GM18505 (cell line): Measurements from ENCODE around the gene LMO1.

ENCODE experiments used
- ATAC-seq: cut with Tn5 transposase; IDR thresholded peaks from one replicate; pipeline ENCODE4 v1.9.1; 2021; ENCODE audit not compliant: unreplicated experiment
- POLR2A ChIP-seq: IDR thresholded peaks from 4 replicates; pipeline ENCODE4 v1.6.1; 2011; ENCODE audit warnings: borderline replicate concordance; ENCODE audit not compliant: insufficient read depth, insufficient read length; ENCODE audit errors: extremely low read depth

Gene LMO1

GRCh38 chr11:8252946-8253345 is 10.7 kb downstream of the LMO1 start:
- ATAC-seq, result no peak
- no peak for TF ChIP-seq POLR2A

DNA sequence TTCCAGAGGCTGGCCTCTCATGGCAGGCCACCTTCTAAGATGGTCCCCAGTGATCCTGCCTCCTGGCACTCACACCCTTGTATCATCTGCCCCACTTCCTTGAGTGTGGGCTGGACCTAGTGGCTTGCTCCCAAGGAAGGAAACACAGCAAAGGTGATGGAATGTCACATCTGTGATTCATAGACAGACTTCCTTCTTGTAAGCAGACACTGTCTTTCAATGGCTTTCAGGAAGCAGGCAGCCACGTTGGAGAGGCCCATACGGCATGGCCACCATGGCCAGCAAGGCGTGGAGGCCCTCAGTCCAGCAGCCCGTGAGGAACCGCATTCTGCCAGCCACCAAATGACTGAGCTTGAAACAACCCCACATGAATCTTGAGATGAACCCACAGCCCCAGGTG is 11.3 kb downstream of the LMO1 start:
- no peak for TF ChIP-seq POLR2A
- no peak for ATAC-seq

GRCh38 chr11:8251616-8252295 is 11.9 kb downstream of the LMO1 start:
- ATAC-seq, result no peak
- no peak for TF ChIP-seq POLR2A

DNA sequence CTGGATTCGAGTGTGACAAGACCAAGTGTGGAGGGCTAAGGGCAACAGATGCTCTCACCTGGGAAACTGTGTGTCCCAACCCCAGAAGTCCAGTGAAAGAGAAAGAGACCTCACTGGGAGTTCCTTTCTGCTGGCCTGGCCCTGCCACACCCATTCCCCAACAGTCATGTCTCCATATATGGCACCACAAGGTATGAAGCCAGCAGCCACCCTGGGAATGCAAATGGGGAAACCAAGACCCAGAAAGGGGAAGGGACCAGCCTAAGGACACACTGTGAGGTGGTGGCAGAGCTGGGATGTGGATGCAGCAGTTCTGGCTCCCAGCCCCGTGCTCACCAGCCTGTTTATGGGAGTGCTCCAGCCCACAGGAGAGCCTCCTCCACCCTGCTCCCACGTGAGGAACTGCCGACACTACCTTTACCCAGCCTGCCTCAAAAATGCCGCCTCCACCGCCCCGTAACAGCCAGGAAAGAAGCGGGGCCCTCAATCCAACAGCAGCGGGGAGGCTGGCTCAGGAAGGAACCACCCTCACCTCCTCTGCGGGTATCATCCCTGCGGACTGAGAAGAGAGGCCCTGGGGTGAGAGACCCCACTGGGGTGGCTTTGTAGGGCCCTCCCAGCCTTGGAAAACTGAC is 12.6 kb downstream of the LMO1 start:
- ATAC-seq, result no peak
- TF ChIP-seq POLR2A, result no peak

GRCh38 chr11:8250434-8250833 is 13.2 kb downstream of the LMO1 start:
- TF ChIP-seq POLR2A, result no peak
- no peak for ATAC-seq

DNA sequence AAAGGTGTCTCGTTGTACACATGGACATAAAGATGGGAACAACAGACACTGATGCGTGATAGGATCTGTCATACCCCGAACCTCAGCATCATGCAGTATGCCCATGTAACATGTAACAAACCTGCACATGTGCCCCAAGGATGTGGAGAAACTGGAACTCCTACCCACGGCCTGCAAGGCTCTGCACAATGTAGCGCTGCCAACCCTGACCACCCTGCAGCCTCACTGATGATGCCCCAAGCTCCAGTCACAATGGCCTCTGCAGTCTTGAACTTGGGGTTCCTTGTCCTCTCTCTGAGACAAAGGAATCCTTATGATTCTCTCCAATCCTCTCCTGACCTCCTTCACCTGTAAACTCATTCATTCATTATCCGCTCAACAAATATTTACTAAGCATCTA is 14.2 kb downstream of the LMO1 start:
- no peak for TF ChIP-seq POLR2A
- ATAC-seq, result no peak

- no peak for TF ChIP-seq POLR2A
- ATAC-seq, result no peak
Measured at GRCh38 chr11:8248786-8249185, 14.9 kb downstream of the LMO1 start.

DNA sequence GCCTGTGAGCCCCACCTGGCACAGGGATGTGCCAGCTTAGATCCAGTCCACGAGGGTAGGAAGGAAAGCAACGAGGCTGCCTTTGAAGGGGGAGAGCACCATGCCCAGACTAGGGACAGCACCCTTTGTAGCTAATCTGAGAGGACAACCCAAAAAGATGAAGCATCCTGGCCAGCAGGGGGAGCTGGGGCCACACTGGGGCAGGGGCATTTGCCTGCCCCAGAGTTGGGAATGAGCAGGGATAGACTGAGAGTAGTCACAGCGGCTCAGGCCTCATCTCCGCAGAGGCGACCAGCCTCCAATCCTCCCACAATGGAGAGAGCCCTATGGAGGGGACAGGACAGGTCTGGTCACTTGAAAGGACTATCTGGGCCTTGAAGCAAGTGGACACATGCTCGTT is 16.4 kb downstream of the LMO1 start:
- ATAC-seq, result no peak
- TF ChIP-seq POLR2A, result no peak

- ATAC-seq, result no peak
Measured at GRCh38 chr11:8243458-8243857, 20.2 kb downstream of the LMO1 start.

GRCh38 chr11:8242499-8243280 is 21.0 kb downstream of the LMO1 start:
- no peak for ATAC-seq
- no peak for TF ChIP-seq POLR2A

More at GRCh38 chr11:8243458-8243857, 20.2 kb downstream of the LMO1 start:
- no peak for TF ChIP-seq POLR2A

DNA sequence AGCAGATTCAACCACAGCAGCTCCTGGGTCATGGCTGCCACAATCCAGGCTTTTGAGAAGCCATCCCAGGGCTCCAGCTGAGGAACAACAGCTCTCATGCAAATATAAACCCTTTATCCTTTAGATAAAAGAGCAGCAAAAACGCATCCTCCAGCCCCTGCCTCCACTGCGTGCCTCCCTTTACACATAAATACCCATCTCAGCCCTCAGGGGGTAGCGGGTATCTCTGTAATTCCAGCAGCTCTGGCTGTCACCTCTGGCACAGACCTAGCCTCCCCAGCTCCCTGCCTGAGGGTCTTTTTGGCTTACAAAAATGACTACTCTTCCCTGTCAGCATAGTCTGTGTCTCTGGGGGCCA is 21.6 kb downstream of the LMO1 start:
- TF ChIP-seq POLR2A, result no peak
- no peak for ATAC-seq

DNA sequence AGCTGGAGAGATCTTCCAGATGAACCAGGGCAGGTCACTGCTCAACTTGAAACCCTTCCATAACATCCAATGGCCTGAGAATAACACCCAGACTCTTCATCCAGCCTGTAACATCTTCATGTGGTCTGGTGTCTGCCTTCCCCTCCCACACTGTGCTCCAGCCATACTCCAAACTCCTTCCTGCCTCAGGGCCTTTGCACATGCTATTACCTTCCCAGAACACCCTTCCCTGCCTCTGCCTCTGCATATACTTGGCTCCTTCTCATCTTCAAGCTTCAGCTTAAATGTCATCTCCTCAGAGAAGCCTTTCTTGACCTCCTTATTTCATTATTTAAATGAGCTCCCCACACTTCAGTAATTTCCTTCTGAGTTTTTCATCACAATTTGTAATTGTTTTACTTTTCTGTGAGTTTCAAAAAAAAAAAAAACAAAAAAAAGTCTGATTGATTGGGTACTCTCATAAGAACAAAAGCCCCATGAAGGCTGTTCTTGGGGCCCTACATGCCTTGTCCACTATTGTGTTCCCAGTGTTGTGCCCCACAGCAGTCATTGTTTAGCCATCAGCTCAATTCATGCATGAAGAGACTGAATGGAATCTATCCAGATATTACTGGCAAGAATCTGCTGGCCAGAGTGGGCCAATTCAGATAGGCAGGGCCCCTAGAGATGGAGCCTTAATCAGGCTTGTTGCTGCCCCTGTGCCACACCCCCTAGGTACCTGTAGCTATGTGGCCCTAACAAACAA is 22.1 kb downstream of the LMO1 start:
- no peak for ATAC-seq
- no peak for TF ChIP-seq POLR2A

DNA sequence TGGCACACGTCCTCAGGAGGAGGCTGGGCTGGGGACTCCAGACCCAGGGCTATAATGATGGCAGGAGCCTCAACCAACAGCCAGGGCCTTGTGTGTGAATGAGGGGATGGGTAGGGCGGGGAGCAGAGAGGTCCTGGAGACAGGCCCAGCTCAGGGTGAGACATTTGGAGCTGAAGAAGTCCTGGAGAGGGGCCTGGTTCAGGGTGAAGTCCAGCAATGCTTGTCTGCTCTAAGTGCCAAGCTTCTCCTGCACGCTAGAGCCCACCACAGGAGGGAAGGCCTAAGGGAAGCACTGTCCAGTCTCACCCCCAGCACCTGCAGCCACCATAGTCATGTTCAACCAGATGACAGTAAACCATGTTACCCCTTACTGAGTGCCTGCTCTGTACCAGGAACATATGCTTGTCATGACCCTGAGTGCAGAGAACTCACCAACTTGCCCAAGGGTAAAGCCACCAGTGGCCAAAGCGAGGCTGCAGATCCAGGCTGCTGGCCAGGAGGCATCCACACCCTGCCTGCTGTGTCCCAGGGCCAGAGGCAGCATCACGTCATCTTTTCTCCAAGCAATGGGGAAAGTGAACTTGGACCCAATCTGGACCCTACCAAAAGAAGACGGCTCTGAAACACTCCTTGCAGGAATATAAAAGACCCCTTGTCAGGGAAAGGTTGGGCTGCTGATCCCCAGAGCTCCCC is 24.0 kb downstream of the LMO1 start:
- no peak for ATAC-seq
- no peak for TF ChIP-seq POLR2A
